Liver (tissue), 3 donors: Measurements from ENCODE around the gene PCSK4.

Experiments
- CTCF ChIP-seq: fragments of 150-350 bp; IDR thresholded peaks from 2 replicates; pipeline ENCODE4 v1.5.1; 2017; ENCODE audit warnings: improper control_type of control experiment, low read depth, low read length; ENCODE audit not compliant: missing input control
- EGR1 ChIP-seq, 2 donors: IDR thresholded peaks; 2 replicates each; pipeline ENCODE4 v1.6.1; 2016 to 2018; ENCODE audit warnings: antibody characterized with exemption in 2 of 2, low read depth in 2 of 2
- GABPA ChIP-seq, 2 donors: IDR thresholded peaks in 1 of 2; conservative IDR thresholded peaks in 1 of 2; 2 replicates each; pipeline ENCODE4 v1.6.1; 2016; ENCODE audit warnings: antibody characterized with exemption in 2 of 2, mild to moderate bottlenecking in 1 of 2, moderate library complexity in 1 of 2
- HNF4A ChIP-seq, 2 donors: conservative IDR thresholded peaks; 2 replicates each; pipeline ENCODE4 v1.6.1; 2016; ENCODE audit warnings: antibody characterized with exemption in 2 of 2, mild to moderate bottlenecking in 2 of 2
- MAX ChIP-seq: IDR thresholded peaks from 2 replicates; pipeline ENCODE4 v1.6.1; 2016; ENCODE audit warnings: antibody characterized with exemption
- RAD21 ChIP-seq, 2 donors: IDR thresholded peaks; 2 replicates each; pipeline ENCODE4 v1.6.1; 2016; ENCODE audit warnings: antibody characterized with exemption in 2 of 2, mild to moderate bottlenecking in 2 of 2
- REST ChIP-seq: IDR thresholded peaks from 2 replicates; pipeline ENCODE4 v1.6.1; 2016; ENCODE audit warnings: antibody characterized with exemption, mild to moderate bottlenecking
- RXRA ChIP-seq, 2 donors: IDR thresholded peaks; 2 replicates each; pipeline ENCODE4 v1.6.1; 2017 to 2018; ENCODE audit warnings: antibody characterized with exemption in 2 of 2, mild to moderate bottlenecking in 1 of 2
- SP1 ChIP-seq: IDR thresholded peaks from 2 replicates; pipeline ENCODE4 v1.6.1; 2018; ENCODE audit warnings: antibody characterized with exemption, mild to moderate bottlenecking
- TAF1 ChIP-seq: conservative IDR thresholded peaks from 2 replicates; pipeline ENCODE4 v1.6.1; 2016; ENCODE audit warnings: antibody characterized with exemption, mild to moderate bottlenecking
- YY1 ChIP-seq: IDR thresholded peaks from 2 replicates; pipeline ENCODE4 v1.6.1; 2016; ENCODE audit warnings: antibody characterized with exemption, mild to moderate bottlenecking
- donor health status: healthy.
- donor health status: healthy.

- TF ChIP-seq CTCF (no peak), YY1 (no peak), SP1 (no peak), HNF4A (conservative IDR thresholded peaks at IDR 0.05) (no peak), RAD21 (IDR thresholded peaks at IDR 0.05) (no peak), MAX (no peak), RXRA (IDR thresholded peaks at IDR 0.05) (no peak), GABPA (IDR thresholded peaks at IDR 0.05 in 1 of 2, conservative IDR thresholded peaks at IDR 0.05 in 1 of 2) (no peak), TAF1 (no peak), EGR1 (IDR thresholded peaks at IDR 0.05; ENCODE audit: low read depth in 2 of 2) (no peak), REST (no peak)
Measured at GRCh38 chr19:1467215-1467489, 23.0 kb downstream of the PCSK4 start.
